Spinal cord (tissue), 10 donors: ENCODE measurements around the gene DBF4B. TPM values are rescaled to one million over a fixed set of nuclear protein-coding genes. Genes with fewer than 3 reads are reported as not detected.
"Not testable (repeated sequence)": the region's sequence is repeated elsewhere in the genome, so short reads cannot be mapped to it uniquely, and the experiment has no call there.

Source experiments
- DNase-seq, 6 donors: peaks; one replicate each; pipeline versions ENCODE4 v3.0.0 to v3.0.0-alpha.2; 2013 to 2015; ENCODE audit warnings: low spot score in 6 of 6, low read depth in 4 of 6
- H3K27ac ChIP-seq: one replicate; pipeline ENCODE4 v1.5.1; 2013; ENCODE audit warnings: low read depth, low read length, control low read depth
- H3K27me3 ChIP-seq: one replicate; pipeline ENCODE4 v1.6.1; 2013; ENCODE audit warnings: low read length; ENCODE audit not compliant: control insufficient read depth, insufficient read depth
- H3K36me3 ChIP-seq: one replicate; pipeline ENCODE4 v1.6.1; 2013; ENCODE audit warnings: low read length; ENCODE audit not compliant: control insufficient read depth, insufficient read depth
- H3K4me1 ChIP-seq: one replicate; pipeline ENCODE4 v1.6.1; 2013; ENCODE audit warnings: low read length; ENCODE audit not compliant: control insufficient read depth, insufficient read depth
- H3K4me3 ChIP-seq: one replicate; pipeline ENCODE4 v1.5.1; 2013; ENCODE audit warnings: low read depth, low read length, control low read depth
- H3K9me3 ChIP-seq: one replicate; pipeline ENCODE4 v1.6.1; 2013; ENCODE audit warnings: low read length; ENCODE audit not compliant: control insufficient read depth, insufficient read depth
- WGBS: methylation state at CpG from one replicate; pipeline ENCODE4 v1.1.5; 2013; ENCODE audit warnings: missing lambda C conversion rate; ENCODE audit not compliant: insufficient coverage; 5-methylcytosine and 5-hydroxymethylcytosine counted together
- polyA plus RNA-seq, 2 donors: library from polyadenylated mRNA; unstranded; fragments of 120-200 nt; gene quantifications; one replicate each; pipeline ENCODE4 v1.2.1, GENCODE V29; 2013; ENCODE audit not compliant: insufficient read length in 2 of 2
- total RNA-seq, 2 donors: library from RNA; depleted of rRNA in 1 of 2; stranded (reverse); fragments of 120-200 nt in 1 of 2; fragments of >200 nt in 1 of 2; gene quantifications; one replicate each; pipeline versions ENCODE4 v1.2.3 to v1.2.4, GENCODE V29; 2013 to 2014
- donor health status: healthy.

DBF4B gene
- total and polyA plus RNA-seq, 4 donors, result 5.4 to 25.6 (median 12.4) TPM

DNA sequence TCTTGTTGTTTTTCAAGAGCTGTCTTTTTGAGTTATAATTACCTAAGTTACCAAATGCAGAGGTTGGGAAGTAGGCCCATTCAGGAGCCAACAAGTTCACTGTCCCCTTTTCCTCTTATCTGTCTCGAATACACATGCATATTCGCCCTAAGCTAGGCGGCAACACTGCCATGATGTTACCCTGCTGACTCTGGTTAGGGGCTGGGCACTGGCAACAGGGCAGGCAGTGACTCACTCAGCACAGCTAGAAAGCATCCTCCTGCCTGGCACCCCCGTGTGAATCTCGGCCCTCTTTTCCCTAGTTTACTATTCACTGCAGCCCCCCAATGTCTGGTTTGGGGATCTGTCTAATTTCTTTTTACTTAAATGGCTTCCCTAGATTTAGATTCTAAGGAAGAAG, 13.8 kb downstream of the DBF4B start:
- no peaks in the 10 kb centered on the region for H3K4me1 ChIP-seq
- H3K4me3 ChIP-seq, result no peak overlapping the region
- 90% methylated on average over 3 of the region's 5 CpGs for whole genome bisulfite sequencing
- H3K27ac ChIP-seq, result no peak overlapping the region
- H3K36me3 ChIP-seq, result peaks cover 23% of the 10 kb centered on the region
- no peaks in the 10 kb centered on the region for H3K27me3 ChIP-seq
- no peaks in the 10 kb centered on the region for H3K9me3 ChIP-seq
- no peak for DNase-seq

DNA sequence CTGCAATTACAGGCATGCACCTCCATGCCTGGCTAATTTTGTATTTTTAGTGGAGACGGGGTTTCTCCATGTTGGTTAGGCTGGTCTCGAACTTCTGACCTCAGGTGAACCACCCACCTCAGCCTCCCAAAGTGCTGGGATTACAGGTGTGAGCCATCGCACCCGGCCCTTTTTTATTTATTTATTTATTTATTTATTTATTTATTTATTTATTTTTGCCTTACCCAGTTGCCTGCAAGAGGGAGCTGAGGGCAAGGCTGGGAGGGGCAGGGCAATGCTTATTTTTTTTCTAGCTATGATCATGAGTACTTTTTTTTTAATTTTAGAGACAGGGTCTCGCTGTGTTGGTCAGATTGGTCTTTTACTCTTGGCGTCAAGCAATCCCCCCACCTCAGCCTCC, 17.7 kb downstream of the DBF4B start:
- H3K27me3 ChIP-seq, H3K9me3 ChIP-seq, H3K4me1 ChIP-seq, DNase-seq, H3K27ac ChIP-seq, H3K4me3 ChIP-seq: not testable (repeated sequence)
- 100% methylated on average over 1 of the region's 6 CpGs for WGBS
- H3K36me3 ChIP-seq, result peaks cover 28% of the 10 kb centered on the region

DNA sequence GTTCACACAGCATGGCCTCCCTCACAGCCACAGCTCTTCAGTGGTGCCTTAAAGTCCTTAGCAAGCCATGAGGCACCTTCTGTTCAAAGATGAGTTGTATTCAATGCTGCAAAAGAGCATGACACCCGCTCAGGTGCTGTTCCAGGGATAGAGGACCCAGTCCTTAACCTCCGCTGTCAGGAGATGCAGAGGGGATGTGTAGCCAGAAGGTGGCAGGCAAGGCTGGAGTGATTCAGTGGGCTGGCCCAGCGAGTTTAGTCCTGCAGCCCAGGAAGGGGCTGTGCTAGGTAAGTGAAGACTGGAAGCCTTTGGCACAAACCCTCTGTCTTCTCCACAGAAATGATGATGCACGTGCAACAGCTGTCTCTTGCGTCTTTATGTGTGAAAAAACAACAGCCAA, 25.3 kb downstream of the DBF4B start:
- no peak overlapping the region for H3K4me3 ChIP-seq
- 62% methylated on average over 3 of the region's 5 CpGs for WGBS
- no peaks in the 10 kb centered on the region for H3K27me3 ChIP-seq
- H3K36me3 ChIP-seq, result peaks cover 13% of the 10 kb centered on the region
- no peak overlapping the region for H3K27ac ChIP-seq
- DNase-seq, result peak in 1 of 6 donors; percentile 47
- no peaks in the 10 kb centered on the region for H3K9me3 ChIP-seq
- H3K4me1 ChIP-seq, result no peaks in the 10 kb centered on the region

DNA sequence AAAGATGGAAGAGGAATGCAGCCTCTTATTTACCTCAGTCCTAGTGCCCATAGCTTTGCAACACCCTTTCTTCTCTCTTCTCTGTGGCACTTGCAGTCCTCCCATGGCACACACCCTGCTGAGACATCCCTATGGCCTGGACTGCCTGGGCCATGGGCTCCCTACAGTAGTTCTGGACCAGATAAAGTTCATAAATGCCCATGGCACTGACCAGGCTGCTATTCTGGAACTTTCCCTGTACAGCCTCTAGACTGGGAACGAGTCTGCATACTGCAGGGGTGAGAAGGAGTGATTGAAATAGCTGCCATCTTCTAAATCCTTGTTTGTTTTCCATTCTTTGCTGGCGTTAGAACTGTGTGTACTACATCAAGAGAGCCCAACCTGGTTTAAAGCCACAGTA, 25.8 kb downstream of the DBF4B start:
- WGBS, result 100% methylated on average over 1 of the region's 2 CpGs
- no peak for DNase-seq
- Histone ChIP-seq H3K36me3 (peaks cover 13% of the 10 kb centered on the region), H3K9me3 (no peaks in the 10 kb centered on the region), H3K4me1 (no peaks in the 10 kb centered on the region), H3K27ac (no peak overlapping the region), H3K27me3 (no peaks in the 10 kb centered on the region), H3K4me3 (no peak overlapping the region)

DNA sequence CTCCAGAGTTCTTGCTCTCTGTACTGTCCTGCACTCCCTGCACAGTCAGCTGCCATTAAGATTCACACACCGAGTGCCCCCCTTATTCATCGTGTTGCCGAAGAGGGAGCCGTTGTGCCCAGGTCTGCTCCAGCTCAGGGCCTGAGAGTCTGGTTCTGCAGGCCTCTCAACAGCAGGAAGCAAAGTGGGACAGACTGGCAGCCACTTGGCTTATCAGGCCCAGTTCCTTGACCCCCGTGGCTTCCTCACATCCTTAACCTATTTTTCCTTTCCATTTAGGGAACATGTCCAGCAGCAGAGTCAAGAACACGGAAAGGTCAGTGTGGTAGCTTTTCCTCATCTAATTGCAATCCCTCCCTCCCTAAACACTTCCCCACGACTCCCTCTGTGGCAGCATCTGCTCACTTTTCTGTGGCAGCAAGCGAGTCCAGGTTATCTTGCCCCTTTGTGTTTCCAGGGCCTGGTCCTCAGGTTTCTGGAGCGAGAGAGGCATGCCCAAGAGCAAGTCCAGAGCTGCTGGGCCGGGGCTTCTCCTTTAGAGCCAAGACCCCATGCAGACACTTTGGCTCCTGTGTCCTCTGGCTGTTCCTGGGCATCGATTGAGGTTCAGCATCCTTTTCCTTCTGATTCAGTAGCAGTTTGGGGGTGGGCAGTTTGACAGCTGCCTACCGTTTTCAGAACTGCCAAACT, 28.2 kb downstream of the DBF4B start:
- H3K27ac ChIP-seq, result no peak overlapping the region
- H3K27me3 ChIP-seq, result no peaks in the 10 kb centered on the region
- WGBS, result 83% methylated on average over 12 of the region's 12 CpGs
- no peak for DNase-seq
- no peaks in the 10 kb centered on the region for H3K4me1 ChIP-seq
- no peak overlapping the region for H3K4me3 ChIP-seq
- H3K36me3 ChIP-seq, result peaks cover 8% of the 10 kb centered on the region
- no peaks in the 10 kb centered on the region for H3K9me3 ChIP-seq

DNA sequence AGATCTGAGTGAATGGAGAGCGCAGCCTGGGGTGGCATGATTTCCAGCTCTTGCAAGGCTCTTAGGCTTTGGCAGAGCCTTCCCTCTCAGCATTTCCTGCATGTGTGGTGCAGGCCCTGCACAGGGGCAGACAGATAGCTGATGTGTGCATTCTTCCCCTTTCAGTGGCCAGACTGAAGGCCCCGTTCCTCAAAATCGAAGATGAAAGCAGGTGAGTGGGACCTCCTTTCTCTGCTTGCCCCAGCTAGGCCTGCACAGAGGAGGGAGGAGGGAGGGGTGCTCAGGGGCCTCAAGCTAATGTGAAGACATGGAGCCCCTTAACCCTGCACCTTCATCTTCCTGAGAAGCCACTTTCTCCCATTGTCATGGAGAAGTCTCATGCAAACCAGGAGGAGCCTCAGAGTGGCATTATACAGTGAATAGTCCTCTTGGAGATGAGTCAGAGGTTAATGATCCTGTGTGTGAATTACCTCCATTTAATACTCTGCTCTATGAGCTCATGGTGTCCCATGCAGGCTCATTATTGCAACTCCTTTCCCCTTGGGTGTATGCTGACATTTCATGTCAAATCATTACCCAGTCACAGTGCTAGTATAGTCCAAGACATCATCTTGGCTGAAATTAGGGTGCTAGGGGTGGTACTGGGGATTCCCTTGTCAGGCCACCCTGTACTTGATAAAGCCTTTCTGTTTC, 29.9 kb downstream of the DBF4B start:
- H3K4me1 ChIP-seq, result no peaks in the 10 kb centered on the region
- H3K4me3 ChIP-seq, result no peak overlapping the region
- WGBS, result 82% methylated on average over 1 of the region's 3 CpGs
- no peaks in the 10 kb centered on the region for H3K9me3 ChIP-seq
- peak in 1 of 6 donors; percentile 13 for DNase-seq
- no peaks in the 10 kb centered on the region for H3K27me3 ChIP-seq
- H3K36me3 ChIP-seq, result peaks cover 2% of the 10 kb centered on the region
- no peak overlapping the region for H3K27ac ChIP-seq

DNA sequence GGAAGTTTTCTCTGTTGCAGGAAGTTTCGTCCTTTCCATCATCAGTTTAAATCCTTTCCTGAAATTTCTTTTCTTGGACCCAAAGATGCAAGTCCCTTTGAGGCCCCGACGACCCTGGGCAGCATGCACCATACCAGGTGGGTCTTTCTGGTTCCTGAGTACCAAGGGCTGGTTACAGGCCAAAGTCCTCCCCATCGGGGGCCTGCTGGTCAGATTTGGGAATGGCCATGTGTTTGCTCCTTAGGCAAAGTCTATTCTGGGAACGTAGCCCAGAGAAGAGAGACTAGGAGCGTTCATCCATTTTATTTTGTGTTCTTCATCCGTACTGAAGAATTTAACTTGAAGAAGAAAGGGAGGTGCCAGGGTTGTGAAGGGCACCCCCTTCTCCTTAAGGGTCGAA, 32.9 kb downstream of the DBF4B start:
- WGBS, result 94% methylated on average over 7 of the region's 8 CpGs
- peaks cover 2% of the 10 kb centered on the region for H3K36me3 ChIP-seq
- H3K9me3 ChIP-seq, result no peaks in the 10 kb centered on the region
- no peak overlapping the region for H3K4me3 ChIP-seq
- no peak overlapping the region for H3K27ac ChIP-seq
- no peaks in the 10 kb centered on the region for H3K4me1 ChIP-seq
- DNase-seq, result no peak
- no peaks in the 10 kb centered on the region for H3K27me3 ChIP-seq

DNA sequence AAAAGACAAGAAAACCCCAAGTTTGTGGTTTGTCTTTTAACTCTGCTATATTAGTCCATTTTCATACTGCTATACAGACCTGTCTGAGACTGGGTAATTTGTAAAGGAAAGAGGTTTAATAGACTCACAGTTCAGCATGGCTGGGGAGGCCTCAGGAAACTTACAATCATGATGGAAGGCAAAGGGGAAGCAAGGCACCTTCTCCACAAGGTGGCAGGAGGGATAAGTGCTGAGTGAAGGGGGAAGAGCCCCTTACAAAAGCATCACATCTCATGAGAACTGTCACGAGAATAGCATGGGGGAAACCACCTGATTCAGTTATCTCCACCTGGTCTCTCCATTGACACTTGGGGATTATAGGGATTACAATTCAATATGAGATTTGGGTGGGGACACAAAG, 36.8 kb downstream of the DBF4B start:
- WGBS, result no CpG with 5 or more reads among the region's 1 CpG
- Histone ChIP-seq H3K4me1 (peaks cover 8% of the 10 kb centered on the region), H3K4me3 (no peak overlapping the region), H3K27ac (no peak overlapping the region), H3K27me3 (no peaks in the 10 kb centered on the region), H3K36me3 (peaks cover 35% of the 10 kb centered on the region), H3K9me3 (no peaks in the 10 kb centered on the region)
- no peak for DNase-seq

DNA sequence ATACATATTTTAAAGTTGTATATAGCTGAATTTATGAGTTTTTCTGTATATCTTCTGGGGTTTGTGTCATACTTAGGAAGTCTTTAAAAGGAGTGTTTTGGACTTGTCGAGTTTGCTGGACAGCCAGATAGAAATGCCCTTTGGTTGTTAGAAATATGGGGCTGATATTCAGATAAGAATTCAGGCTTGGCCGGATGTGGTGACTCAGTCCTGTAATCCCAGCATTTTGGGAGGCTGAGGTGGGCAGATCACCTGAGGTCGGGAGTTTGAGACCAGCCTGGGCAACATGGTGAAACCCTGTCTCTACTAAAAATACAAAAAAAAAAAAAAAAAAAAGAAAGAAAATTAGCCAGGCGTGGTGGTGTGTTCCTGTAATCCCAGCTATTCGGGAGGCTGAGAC, 37.3 kb downstream of the DBF4B start:
- not testable (repeated sequence) for H3K27ac ChIP-seq, H3K9me3 ChIP-seq, H3K4me3 ChIP-seq, H3K27me3 ChIP-seq, DNase-seq
- H3K4me1 ChIP-seq, result peaks cover 11% of the 10 kb centered on the region
- WGBS, result no CpG with 5 or more reads among the region's 5 CpGs
- peaks cover 39% of the 10 kb centered on the region for H3K36me3 ChIP-seq

DNA sequence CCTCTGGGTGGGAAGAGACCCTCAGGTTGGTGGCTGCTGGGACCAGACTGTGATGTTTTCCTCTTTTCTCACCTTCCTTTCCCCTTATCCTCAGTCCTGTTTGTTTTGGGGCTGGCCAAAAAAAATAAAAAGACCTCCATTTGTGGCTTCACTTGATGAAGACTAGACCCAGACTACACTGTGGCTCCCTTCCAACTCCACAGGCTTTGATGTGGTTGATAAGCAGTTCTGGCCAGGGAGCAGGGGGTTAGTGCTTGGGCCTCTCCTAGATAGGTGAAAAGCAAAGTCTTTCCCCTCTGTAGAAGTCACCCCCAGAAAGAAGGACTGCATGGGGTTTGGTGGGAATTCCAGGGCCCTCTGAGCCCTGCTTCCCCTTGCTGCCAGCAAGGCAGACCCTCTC, 39.1 kb downstream of the DBF4B start:
- peaks cover 48% of the 10 kb centered on the region for H3K36me3 ChIP-seq
- H3K4me1 ChIP-seq, result peaks cover 11% of the 10 kb centered on the region
- no peaks in the 10 kb centered on the region for H3K27me3 ChIP-seq
- H3K9me3 ChIP-seq, result no peaks in the 10 kb centered on the region
- no peak overlapping the region for H3K4me3 ChIP-seq
- DNase-seq, result no peak
- no peak overlapping the region for H3K27ac ChIP-seq
